ENCODE results near the gene MAP1LC3B.

- TF ChIP-seq, protein P1, sequence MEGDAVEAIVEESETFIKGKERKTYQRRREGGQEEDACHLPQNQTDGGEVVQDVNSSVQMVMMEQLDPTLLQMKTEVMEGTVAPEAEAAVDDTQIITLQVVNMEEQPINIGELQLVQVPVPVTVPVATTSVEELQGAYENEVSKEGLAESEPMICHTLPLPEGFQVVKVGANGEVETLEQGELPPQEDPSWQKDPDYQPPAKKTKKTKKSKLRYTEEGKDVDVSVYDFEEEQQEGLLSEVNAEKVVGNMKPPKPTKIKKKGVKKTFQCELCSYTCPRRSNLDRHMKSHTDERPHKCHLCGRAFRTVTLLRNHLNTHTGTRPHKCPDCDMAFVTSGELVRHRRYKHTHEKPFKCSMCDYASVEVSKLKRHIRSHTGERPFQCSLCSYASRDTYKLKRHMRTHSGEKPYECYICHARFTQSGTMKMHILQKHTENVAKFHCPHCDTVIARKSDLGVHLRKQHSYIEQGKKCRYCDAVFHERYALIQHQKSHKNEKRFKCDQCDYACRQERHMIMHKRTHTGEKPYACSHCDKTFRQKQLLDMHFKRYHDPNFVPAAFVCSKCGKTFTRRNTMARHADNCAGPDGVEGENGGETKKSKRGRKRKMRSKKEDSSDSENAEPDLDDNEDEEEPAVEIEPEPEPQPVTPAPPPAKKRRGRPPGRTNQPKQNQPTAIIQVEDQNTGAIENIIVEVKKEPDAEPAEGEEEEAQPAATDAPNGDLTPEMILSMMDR (IDR thresholded peaks at IDR 0.05), result no peak
- no peak for TF ChIP-seq POLR2A (IDR thresholded peaks at IDR 0.05)
Observed at GRCh38 chr16:87451563-87452210, 59.6 kb downstream of the MAP1LC3B start.
